Measurements from ENCODE around the gene MAP3K5.

Gene MAP3K5

DNA sequence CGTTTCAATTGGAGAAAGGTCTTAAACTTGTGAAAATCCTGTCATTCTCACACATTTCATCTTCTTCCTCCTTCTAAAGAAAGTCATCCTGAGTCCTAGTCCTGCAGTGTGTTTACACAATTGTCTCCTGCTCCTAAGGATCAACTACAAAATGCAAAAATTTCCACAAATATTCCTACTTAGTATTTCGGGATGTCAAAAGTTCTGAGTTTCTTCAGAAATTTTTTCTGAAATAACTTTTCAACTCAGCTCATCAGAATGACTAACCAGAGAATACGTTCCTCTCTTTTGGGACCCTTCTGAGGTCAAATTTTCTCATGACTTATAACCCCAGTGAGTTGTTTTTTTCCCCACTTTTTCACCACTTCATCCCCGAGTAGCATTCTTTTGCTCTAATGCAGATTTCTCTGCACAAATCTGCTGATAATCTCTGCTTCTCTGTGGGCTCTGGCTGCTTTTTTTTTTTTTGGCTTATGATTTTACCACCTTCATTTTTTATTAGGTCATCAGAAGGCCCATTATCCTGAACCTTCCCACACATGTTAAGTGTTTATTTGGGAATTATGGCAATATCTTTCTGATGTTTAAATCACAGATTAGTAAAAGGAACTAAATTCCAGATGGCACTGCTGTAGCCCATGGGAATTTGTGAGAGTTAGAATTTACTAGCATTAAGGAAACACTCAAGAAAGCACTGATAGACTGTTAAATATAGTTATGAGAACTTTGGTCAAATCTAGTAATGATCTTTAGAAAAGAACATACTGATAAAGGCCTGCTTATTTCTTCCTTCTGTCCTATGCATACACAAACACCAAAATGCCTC is 41.4 kb downstream of the MAP3K5 start:
- no peak for DNase-seq (ENCODE audit: low spot score)

DNA sequence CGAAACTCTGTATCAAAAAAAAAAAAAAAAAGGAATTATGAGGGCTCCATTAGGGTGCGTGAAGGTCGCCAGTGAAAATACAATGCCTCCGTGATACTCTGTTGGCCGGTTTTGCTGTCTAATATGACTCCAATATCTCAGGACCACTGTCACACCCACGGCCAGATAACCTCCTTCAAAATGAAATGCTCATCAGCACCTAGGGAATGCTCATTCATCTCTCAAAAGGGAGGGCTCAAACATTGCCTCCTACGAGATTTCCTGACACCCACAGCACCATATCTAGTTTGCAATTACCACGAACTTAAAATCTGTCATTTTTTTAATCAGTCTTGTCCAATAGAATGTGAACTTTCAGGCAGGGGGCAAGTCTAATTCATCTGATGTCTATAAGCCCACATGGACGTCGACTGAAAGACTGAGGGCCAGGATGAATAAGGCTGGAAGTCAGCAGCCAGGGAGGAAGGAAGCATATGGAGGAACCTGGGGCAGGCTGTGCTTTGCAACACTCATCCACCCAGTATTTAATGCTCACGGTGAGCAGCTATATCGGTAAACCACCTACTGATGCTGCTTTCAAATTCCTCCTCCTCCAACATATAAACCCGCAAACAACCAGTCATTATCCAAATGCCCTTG is 42.8 kb downstream of the MAP3K5 start:
- no peak for DNase-seq (ENCODE audit: low spot score)

DNA sequence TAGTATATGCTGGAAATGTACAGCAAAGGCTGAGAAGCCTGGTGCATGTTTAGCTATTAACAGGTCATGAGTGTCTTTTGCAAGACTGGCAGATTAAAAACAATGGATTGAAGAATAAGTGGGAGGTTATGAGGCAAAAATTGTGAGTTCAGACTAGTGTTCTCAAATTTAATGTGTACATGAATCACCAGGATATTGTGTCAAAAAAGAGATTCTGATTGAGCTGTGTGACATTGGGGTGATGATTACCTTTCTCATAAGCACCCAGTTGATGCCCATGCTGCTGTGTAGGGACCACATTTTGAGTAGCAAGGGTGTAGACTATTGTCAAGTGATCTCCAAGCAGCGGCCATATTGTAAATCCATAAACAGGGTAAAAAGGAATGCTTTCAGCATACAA is 44.8 kb downstream of the MAP3K5 start:
- DNase-seq (ENCODE audit: low spot score): no peak

DNA sequence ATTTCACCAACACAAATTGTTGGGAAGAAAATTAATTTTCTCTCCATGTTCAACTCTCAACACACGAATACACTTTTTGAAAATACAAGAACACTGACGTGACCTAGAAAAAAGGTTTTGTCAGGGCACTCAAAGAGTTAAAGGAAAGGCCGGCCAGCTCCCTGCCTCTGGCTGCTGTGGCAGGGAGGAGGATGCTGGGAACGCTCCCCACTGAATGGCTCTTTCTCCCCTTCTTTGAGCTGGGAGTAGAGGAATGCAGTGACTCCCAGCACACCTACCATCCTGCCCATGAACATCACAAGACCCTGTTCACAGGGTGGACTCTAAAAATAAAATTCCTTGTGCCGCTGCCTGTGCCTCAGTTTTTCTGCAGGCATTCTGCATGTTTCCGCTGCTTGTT is 47.0 kb downstream of the MAP3K5 start:
- DNase-seq (ENCODE audit: low spot score): peak; percentile 29

DNA sequence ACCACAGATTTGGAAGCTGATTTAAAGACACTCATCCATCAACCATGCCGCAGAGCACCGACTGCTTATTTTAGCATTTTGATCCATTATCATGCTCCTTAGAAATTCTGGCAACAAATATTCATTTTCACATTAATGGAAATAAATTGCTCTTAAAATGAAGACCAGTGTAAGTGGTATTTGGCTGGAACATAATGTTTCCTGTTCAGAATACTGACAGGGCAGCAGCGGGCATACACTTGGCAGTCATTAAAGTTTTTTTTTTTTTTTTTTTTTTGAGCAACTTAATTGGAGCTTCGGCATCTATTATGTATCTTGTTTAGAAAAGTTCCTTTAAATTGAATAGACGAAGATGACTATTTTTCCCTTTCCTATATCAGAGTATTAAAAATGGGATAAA is 47.4 kb downstream of the MAP3K5 start:
- peak; percentile 50 for DNase-seq (ENCODE audit: low spot score)

DNA sequence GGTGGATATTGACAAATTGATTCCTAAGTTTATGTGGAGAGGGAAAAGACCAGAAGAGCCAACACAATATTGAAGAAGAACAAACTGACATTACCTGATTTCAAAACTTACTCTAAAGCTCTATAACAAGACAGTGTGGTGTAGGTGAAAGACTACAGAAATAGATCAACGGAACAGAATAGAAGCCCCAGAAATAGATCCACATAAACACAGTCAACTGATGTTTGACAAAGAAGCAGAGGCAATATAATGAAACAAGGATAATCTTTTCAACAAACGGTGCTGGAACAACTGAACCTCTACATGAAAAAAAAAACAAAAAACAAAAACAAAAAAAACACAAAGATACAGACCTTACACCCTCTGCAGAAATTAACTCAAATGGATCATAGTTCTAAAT is 50.2 kb downstream of the MAP3K5 start:
- DNase-seq (ENCODE audit: low spot score): no peak

DNA sequence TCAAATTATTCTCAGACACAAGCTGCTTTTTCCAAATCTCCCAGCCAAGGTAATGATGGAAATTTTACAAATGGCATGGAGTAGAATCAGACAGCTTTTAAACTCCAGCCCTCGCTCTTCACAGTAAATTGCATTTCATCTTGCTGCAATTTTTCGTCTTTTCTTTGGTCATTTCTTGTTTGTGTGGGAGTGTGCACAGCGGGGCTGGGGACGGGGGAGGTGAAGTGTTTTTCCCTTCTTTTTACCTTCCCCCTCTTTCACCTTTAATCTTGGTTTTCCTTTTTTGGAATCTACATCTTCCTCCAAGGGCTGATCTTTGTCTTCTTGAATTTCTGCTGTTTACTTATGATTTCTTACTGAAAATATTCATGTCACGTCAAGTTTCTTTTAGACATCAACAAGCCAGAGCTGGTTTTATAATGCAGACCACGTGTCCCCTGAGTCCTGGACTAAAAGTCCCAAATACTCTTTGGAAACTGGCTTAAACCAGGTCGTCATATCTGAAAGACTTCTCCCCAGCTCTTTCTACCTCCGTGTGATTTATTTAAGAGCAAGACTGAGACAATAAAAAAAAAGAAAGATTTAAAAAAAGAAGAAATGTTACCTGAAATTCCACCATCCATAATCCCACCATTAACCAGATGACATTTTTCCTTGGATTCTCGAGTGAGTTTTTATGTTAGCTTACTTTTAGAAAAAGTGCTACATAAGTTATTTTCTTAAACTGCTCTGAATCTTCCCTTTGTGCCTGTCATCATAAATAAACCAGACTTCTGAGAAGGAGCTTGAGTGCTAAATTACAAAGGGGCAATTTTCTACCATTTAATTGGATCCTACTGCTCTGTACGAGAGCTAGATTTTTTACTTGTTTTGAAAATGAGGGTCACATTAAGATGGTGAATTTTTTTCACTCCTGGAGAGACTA is 52.0 kb downstream of the MAP3K5 start:
- DNase-seq (ENCODE audit: low spot score): peak; percentile 18

DNA sequence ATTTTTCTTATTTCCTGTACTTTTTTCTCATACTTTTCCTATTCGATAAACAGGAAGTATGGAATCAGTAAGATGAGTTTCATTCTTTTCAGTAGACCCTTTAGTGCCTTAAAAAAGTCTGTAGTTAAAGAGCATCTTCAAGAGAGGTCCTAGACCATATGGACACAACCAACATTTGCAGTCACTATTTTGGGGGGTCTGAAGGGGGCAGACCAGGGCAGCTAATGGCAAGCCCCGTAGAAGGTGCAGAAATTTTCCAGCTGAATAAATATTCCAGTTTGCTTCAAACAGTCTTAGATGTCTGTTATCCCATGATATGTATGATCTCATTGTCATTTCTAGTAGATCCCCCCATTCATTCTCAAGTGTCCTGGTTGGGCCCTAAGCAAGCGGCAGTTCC is 52.8 kb downstream of the MAP3K5 start:
- DNase-seq (ENCODE audit: low spot score): no peak

DNA sequence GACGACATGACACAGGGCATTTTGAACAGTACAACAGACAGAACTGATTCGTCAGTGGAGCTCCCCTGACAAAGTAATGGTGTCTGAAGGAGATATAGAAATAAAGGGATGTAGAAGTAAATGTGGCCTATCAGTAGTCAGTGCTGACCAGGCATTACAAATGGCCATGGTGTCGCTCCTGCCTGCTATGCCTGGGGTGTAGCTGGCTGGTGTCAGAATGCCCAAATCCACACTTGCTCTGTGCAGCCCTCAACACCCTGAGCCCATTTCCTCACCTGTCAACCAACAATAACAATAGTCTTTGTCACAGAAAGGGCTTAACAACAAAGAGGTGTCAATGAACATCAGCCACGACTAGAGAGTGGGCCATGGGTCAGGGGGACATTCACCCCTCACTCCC is 53.2 kb downstream of the MAP3K5 start:
- no peak for DNase-seq (ENCODE audit: low spot score)

DNA sequence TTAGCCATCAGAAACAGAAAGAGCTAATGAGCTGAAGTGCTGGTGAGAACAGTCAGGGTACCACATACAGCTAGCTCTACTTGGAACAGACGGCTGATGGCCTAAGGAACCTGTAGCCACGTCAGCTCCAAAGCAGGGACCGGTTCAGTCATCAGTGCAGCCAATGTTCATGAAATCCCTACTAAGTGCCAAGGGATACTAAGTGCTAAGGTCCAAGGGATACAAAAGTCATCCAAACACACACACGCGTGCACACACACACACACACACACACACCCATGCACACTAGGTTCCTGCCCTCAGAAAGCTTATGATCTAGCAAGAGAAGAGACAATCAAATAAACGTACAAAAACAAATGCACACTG is 53.6 kb downstream of the MAP3K5 start:
- DNase-seq (ENCODE audit: low spot score): no peak

DNA sequence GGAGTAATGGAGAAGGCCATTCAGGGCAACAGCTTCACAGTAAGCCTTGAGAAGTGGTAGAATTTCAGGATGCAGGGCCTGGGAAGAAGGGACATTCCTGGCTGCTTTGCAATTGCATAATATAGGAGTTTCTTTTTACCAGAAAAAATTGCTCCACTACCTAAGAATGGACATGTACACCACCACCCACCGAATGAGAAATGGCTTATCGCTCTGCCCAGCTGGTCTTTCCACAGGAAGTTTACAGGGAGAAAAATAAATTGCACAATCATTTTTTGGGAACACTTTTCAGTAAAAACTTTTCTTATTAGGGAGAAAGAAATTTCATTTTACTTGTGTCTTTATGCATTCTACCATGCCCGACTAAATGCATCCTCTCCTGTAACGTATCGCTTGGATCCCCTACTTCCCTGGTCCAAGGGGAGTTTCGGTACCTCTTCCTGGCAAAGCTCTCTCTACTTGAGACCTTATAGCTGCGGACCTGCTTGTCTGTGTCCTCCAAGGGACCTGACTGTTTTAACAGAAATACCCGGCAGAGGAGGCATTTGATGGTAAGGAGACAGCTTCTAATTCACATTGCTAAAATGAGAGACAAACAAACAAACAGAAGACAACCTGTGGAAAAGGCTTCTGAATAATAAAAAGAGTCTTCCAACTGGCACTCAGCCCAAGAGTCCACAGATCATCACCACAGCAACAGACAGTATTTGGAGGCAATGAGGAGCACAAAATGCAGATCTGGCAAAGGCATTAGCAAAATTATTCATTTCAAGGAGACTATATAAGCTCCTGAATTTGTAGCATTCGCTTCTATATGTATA is 54.2 kb downstream of the MAP3K5 start:
- DNase-seq (ENCODE audit: low spot score): peak; percentile 72

DNA sequence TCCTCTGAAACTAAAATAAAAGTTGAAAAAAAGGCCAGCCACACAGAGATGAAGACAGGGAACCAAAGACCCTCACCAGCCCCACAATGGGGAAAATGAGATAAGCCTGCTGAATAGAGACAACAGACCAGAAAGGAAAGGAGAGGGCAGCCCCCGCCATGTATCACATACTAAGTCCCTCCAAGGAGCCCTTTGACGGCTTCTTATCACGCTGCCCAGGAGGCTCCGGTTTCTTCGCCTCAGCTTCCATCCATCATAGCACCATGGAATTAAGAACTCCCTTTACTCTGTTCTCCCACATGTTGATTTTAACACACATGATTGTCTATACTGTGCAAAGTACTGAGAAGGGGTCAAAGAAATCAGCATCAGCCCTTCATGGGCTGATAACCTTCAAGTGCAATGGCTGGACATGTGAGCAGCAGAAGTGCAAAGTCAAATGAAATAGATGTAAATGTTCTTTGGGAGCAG is 54.9 kb downstream of the MAP3K5 start:
- DNase-seq (ENCODE audit: low spot score): no peak

DNA sequence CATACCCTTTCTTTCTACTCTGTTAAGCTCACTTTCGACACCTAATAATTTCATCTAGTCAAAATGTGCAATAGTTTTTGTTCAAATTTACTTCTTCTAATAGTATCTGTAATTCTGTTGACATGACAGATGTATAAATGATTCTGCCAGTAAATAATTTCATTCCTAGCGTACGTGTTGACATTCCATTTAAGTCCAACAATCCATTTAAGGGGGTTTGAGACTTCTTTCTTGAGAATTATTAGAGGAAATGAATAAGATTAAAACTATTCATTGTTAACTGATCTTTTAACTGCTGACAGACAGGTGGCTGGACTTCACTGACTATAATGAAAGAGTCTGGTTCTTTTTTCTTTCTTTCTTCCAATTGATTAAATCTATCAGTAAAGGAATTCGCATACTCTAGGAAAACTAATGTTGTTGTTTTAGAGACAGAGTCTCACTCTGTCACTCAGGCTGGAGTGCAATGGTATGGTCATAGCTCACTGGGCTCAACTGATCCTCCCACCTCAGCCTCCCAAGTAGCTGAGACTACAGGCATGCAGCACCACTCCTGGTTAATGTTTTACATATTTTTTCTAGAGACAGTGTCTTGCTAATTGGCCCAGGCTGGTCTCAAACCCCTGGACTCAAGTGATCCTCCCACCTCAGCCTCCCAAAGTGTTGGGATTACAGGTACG is 55.9 kb downstream of the MAP3K5 start:
- DNase-seq (ENCODE audit: low spot score): no peak

DNA sequence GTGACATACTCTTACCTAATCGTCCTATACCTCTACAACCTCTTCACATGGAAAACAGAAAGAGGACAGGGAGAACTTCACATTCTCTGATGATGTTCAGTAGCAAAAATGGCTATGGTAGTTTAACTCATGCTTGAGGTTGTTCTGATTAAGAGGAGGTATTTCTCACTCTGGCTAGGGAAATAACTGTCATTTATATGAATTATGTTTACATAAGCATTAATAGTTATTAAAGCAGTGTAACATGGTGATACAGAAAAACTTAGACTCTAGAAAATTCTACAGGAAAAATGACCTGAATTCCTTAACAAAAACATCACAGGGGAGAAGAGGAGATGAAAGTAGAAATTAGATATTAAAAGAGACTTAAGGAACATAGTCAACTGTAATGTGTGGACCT is 57.3 kb downstream of the MAP3K5 start:
- DNase-seq (ENCODE audit: low spot score): no peak

DNA sequence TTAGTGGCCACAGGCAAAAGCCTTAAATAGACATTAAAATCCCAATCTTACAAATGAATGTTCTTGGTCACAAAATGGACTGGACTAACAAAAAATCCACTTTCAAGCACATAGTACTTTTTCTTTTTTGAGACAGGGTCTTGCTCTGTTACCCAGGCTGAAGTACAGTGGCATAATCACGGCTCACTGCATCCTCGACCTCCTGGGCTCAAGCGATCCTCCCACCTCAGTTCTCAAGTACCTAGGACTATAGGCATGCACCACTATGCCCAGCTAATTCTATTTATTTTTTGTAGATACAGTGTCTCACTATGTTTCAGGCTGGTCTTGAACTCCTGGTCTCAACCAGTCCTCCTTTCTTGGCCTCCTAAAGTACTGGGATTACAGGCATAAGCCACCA is 59.4 kb downstream of the MAP3K5 start:
- no peak for DNase-seq (ENCODE audit: low spot score)

DNA sequence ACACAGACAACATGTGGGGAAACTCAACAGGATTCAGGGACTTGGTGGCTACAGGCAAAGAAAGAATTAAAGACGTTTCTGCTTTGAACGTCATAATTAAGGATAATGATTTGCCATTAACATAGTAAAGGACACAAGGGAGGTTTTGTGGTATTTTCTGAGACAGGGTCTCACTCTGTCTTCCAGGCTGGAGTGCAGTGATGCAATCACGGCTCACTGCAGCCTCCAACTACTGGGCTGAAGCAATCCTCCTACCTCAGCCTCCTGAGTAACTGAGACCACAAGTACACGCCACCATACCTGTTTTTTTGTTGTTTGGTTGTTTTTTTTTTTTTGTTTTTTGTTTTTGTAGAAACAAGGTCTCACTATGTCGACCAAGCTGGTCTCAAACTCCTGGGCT is 62.4 kb downstream of the MAP3K5 start:
- no peak for DNase-seq (ENCODE audit: low spot score)

DNA sequence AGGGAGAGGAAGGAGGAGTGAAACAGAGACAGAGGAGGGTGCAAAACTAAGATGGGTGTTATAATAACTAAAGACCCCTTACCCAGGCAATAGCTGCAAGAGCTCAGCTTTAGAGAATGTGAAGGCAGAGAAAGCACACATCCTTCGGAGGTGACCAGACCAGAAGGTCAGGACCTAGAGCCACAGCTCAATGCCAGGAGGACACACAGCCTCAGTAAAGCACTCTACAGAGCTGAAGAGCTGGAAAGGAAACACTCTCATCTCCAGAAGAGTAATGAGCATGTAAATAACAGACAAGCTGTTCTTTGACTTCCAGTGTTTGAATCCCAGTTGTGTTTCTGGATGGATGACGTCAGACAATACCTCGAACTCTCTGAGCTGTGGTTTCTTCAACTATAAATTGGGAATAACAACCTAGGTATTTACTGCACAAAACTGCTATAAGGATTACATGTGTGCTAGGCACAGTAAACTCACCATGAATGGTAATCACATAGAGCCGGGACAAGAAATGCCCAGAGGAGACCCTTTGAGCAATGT is 63.2 kb downstream of the MAP3K5 start:
- no peak for DNase-seq (ENCODE audit: low spot score)

DNA sequence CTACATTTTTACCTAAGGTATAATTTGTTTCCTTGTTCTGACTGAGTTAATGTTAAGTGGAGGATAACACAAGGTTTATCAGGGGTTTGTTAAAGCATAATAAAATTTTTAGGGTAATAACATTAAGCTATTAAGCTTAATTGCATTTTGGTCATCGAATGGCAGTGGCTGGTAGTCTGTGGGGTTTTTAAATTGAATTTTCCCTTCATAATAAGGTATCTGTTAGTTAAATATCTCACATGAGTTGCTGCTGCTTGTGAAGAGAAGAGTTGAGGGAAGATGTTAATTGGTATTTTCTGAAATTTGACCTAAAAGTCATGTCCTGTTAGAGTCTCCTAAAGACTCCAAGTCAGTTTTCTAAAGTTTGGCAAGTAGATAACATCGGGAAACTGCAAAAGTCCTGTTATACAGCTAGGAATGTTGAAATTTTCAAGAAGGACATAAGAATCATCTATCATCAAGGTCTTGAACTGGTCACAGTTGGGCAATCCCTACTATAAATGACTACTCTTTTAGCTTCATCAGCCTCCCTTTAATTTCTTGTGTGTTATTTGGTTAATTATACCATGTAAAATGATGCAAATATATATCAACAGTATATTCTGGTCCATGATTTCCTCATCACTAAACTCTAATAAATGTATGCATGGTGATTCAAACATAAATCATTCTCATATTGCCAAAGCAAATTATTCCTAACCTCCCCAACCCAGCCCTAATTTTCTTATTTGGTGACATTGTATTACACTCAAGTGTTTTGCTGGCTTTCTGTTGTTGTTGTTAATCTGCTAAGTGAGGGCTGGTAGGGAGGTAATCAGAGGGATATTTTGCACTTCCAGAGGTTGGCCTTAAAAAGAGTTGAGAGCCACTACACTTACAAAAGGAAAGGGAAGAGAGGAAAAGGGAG is 64.0 kb downstream of the MAP3K5 start:
- no peak for DNase-seq (ENCODE audit: low spot score)

DNA sequence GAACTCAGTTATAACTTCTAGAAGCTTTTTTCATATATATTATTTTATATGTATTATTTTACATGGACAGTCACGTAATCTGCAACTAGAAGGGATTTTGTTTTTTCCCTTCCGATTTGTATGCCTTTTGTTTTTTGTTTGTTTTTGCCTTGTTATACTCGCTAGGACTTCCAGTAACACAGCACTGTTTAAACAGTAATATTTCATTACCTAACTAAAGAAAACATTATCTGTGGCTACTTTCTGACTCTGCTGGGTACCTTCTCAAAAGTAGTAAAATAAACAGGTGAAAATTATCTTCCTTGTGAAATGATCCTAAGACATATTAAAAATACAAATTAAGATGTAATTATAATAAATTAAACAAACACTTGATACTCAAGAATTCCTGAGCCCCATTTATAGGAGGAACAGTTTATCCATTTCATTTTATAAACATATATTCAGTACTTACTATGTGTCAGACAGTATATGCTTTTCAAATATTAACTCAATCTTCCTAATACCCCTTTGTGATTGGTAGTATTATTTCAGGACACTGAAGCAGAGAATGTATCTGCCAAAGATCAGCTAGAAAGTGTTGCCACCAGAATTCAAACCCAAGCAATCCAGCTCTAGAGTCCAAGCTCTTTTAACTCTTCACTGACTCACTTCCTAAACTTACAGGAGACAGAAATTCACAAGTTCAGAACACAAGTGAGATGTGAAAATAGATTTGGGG is 65.3 kb downstream of the MAP3K5 start:
- no peak for DNase-seq (ENCODE audit: low spot score)
